NK-92 (cell line): ENCODE measurements around the gene TOR3A.

Source experiments
- DNase-seq: peaks from one replicate; lab custom pipeline; 2025; ENCODE audit not compliant: unreplicated experiment; lab: John Stamatoyannopoulos, UW

The TOR3A gene

DNA sequence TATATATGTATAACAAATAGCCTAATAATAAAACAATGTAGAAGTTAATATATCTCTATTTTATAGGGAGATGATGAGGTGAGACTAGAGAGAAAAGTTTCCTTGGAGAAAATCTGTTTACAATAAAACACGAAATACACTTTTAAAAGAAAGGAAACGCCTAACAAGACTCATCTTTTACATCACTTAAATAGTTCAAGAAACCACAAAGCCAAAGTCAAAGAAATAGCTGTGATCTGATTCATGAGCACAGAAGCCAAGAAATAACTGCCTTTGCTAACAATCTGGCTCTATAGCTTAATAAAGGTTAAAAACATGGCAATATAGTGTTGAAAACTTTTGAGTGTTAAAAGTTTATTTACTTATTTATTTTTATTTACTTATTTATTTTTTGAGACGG lies 61.5 kb downstream of the TOR3A start:
- DNase-seq, result no peak

DNA sequence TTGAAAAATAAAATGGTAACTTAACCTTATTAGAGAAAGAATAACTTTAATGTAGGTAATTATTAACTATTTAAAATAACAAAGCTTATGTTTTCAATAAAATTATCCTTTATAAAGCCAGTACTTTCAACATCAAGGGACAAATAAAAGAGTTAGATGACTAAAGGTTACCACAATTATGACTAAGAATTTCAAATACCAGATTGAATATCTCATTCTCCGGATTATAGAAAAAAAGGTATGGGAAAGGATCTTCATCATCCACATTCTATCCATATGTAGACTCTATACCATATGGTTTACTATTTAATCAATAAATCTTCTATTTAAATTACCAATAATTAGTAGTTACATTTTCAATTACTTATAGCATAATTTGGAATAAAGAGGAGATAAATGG lies 62.8 kb downstream of the TOR3A start:
- DNase-seq, result no peak

DNA sequence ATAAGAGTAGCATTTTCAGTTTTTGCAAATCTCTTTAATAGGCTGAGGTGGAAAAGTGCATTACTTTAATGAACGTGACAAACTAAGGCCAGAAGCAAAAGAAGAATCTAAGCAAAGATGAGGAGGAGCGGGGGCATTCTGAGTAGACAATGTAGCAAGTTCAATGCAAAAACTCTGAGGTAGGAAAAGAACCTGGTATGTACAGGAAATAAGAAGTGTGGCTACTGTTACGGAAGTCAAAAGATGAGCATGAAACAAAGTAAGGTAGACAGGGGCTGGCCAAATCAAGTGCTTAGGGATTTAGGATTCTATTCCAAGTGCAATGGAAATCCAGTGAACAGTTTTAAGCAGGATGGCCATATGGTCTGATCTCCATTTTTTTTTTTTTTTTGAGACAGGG lies 63.7 kb downstream of the TOR3A start:
- no peak for DNase-seq
